DOHH2 (cell line): ENCODE data around the gene EPG5.

Source experiments
- CTCF ChIP-seq: fragments of 200-600 bp; sonication (generic); IDR thresholded peaks from one replicate; pipeline ENCODE4 v1.5.1; 2014; ENCODE audit warnings: antibody characterized with exemption, mild to moderate bottlenecking, low read depth, low read length; ENCODE audit not compliant: poor library complexity, severe bottlenecking
- EZH2phosphoT487 ChIP-seq: fragments of 200-600 bp; sonication (generic); IDR thresholded peaks from 2 replicates; pipeline ENCODE4 v1.6.1; 2017; ENCODE audit warnings: borderline replicate concordance, mild to moderate bottlenecking, antibody characterized with exemption, low read length, moderate library complexity, mixed read lengths

- TF ChIP-seq CTCF (no peak), EZH2phosphoT487 (no peak)
These were observed 26.3 kb upstream of the EPG5 start for GRCh38 chr18:45993438-45993837.
